Measurements from ENCODE around the gene MAPRE2.

DNA sequence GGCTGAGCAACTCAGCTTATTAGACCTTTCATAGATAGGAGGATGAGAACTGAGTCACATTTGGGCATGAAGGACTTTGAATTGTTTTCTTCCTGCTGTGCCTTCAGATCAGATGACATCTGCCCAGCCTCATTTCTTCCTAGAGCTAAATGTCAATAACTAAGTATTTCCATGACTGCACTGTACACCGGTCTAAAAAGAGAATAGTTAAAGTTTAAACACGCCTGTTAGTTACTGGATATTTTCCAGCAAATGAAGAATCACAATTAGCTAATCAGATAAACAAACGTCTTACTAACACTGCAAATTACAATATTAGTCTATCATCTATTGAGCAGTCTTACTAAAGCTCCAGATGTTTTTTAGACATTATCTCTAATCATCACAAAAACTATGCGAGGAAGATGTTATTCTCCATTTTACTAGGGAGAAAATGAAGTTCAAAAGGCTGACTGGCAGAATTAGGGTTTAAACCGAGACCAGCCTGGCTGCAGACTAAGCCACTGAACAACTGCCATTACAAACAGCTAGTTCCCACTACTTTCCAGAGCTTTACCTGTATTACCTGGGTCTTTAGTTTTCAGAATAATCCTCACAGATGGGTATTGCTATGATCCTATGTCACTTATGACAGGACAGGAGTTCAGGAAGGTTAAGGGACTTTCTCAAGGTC is 130.2 kb downstream of the MAPRE2 start:
- TF ChIP-seq, protein P1, sequence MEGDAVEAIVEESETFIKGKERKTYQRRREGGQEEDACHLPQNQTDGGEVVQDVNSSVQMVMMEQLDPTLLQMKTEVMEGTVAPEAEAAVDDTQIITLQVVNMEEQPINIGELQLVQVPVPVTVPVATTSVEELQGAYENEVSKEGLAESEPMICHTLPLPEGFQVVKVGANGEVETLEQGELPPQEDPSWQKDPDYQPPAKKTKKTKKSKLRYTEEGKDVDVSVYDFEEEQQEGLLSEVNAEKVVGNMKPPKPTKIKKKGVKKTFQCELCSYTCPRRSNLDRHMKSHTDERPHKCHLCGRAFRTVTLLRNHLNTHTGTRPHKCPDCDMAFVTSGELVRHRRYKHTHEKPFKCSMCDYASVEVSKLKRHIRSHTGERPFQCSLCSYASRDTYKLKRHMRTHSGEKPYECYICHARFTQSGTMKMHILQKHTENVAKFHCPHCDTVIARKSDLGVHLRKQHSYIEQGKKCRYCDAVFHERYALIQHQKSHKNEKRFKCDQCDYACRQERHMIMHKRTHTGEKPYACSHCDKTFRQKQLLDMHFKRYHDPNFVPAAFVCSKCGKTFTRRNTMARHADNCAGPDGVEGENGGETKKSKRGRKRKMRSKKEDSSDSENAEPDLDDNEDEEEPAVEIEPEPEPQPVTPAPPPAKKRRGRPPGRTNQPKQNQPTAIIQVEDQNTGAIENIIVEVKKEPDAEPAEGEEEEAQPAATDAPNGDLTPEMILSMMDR (IDR thresholded peaks at IDR 0.05) = no peak
- peak in 1 of 2 donors; percentile 36 for TF ChIP-seq POLR2A (IDR thresholded peaks at IDR 0.05)

Measured in adrenal gland (tissue), 5 donors.